GM18520 (cell line): ENCODE results near the gene ILF2.
"Not testable (repeated sequence)": the region's sequence is repeated elsewhere in the genome, so short reads cannot be mapped to it uniquely, and the experiment has no call there.

Experiments used
- ATAC-seq: cut with Tn5 transposase; IDR thresholded peaks from one replicate; pipeline ENCODE4 v1.9.1; 2021; ENCODE audit not compliant: unreplicated experiment

ILF2 gene

DNA sequence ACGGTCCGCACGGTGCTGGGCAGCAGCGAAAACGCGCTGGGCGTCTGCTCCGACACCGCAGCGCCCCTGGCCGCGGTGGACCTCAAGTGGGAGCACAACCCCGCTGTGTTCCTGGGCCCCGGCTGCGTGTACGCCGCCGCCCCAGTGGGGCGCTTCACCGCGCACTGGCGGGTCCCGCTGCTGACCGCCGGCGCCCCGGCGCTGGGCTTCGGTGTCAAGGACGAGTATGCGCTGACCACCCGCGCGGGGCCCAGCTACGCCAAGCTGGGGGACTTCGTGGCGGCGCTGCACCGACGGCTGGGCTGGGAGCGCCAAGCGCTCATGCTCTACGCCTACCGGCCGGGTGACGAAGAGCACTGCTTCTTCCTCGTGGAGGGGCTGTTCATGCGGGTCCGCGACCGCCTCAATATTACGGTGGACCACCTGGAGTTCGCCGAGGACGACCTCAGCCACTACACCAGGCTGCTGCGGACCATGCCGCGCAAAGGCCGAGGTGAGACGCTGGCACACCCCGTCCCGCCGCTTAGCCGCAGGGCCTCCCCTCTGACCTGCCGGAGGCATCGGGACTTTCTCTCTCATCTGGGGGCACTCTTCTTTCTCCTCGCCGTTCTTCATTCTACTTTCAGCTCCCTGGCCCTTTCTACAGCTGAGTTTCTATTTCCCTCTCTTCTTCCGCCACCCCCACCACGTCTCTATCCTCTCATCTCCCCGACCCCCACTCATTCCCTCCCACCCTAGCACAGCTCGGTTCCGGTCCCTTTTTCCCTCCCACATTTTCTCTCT lies 8.7 kb upstream of the ILF2 start:
- no peak for ATAC-seq

DNA sequence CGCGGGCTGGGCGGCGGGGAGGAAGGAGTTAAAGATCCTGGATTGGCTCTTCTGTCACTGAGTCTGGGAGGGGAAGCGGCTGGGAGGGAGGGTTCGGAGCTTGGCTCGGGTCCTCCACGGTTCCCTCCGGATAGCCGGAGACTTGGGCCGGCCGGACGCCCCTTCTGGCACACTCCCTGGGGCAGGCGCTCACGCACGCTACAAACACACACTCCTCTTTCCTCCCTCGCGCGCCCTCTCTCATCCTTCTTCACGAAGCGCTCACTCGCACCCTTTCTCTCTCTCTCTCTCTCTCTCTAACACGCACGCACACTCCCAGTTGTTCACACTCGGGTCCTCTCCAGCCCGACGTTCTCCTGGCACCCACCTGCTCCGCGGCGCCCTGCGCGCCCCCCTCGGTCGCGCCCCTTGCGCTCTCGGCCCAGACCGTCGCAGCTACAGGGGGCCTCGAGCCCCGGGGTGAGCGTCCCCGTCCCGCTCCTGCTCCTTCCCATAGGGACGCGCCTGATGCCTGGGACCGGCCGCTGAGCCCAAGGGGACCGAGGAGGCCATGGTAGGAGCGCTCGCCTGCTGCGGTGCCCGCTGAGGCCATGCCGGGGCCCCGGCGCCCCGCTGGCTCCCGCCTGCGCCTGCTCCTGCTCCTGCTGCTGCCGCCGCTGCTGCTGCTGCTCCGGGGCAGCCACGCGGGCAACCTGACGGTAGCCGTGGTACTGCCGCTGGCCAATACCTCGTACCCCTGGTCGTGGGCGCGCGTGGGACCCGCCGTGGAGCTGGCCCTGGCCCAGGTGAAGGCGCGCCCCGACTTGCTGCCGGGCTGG lies 7.9 kb upstream of the ILF2 start, which contains the start of gene NPR1:
TSS of gene NPR1 (plus strand) at position 170 of the 818 bp plus-strand sequence. CDS start at position 591, 421 bp downstream.
- ATAC-seq = no peak

DNA sequence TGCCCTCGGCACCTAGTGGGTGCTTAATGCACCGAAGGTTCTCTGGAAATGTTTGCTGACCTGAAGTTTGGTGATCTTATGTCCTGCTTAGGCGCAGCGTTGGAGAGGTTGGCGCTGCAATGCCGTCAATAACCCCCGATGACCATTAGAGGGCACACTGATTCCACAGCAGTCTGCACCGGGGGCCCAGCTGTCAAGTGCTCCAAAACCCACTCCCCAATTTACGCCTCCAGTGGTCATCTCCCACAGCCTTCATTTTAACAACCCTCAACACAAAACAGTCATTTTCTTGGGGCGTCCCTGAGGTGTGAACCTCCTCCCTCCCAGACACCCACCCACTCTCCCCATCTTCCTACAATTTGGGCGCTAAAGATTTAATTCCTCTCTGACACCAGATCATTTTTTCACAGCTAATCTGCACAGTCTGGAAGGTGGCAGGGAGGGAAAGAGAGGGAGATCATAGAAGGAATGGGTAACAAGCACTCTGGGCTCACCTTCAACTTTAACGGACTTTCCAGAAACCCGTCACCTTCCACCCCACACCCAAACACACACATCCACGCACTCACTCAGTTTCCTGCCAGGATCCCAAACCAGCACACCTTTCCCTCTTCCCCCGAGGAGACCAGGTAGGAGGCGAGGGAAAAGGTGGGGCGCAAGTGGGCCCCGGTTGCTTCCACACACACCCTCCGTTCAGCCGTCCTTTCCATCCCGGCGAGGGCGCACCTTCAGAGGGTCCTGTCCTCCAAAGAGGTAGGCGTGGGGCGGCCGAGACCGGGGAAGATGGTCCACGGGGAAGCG lies 7.1 kb upstream of the ILF2 start:
- ATAC-seq = no peak

DNA sequence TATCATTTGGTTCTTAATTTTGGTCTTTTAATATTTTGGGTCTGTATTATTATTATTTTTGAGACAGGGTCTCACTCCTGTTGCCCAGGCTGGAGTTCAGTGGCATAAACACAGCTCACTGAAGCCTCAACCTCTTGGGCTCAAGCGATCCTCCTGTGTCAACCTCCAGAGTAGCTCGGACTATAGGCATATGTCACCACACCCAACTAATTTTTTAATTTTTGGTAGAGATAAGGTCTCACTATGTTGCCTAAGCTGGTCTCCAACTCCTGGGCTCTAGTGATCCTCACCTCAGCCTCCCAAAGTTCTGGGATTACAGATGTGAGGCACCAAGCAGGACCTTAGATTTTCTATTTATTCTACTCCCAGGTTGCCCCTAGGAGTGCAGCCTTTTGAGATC lies 2.7 kb upstream of the ILF2 start:
- no peak for ATAC-seq

DNA sequence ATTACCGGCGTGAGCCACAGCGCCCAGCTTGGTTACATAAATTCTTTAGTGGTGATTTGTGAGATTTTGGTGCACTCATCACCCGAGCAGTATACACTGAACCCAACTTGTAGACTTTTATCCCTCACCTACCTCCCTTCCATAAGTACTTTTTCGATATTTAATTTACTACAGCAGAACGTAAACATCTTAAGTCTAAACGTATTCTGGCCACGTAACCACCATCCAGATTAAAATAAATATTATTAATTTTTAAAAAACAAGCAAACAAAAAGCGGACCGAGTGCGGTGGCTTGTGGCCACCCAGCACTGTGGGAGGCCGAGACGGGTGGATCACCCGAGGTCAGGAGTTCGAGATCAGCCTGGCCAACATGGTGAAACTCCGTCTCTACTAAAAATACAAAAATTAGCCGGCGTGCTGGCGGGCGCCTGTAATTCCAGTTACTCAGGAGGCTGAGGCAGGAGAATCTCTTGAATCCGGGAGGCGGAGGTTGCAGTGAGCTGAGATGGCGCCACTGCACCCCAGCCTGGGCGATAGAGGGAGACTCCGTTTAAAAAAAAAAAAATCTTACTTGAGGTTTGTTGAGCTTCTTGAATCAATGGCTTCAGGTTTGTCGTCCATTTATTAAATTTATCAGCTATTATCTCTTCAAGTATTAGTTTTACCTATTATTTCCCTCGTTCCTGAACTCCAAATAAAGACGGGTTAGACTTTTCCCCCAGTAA lies 998 bp upstream of the ILF2 start:
- ATAC-seq = peak; percentile 7

DNA sequence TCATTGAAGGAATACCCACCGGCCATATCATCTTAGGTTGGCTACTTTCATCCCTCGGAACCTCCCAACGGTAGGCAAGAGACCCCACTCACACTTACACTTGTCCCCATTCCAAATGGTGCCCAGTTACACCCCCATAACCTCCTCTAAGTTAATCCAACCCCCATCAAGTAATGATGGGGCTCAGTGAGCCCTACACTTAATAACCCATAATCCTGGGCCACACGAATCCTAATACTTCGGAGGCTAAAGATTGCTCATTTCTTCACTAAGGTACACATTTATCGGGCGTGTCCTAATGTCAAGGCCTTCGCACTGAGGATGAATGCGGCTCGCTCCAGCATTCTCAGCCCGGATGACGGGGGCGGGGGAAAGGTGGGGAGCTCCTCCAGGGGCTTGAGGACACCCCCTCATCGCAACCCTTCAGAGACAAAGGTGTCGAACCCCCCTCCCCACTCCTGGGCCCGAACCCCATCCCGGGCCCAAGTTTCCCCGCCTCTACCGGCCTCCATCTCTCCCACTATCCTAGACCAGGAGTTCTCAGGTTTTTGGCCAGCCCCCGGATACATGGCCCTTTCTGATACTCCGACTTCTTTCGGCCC lies 435 bp downstream of the ILF2 start:
- no peak for ATAC-seq

DNA sequence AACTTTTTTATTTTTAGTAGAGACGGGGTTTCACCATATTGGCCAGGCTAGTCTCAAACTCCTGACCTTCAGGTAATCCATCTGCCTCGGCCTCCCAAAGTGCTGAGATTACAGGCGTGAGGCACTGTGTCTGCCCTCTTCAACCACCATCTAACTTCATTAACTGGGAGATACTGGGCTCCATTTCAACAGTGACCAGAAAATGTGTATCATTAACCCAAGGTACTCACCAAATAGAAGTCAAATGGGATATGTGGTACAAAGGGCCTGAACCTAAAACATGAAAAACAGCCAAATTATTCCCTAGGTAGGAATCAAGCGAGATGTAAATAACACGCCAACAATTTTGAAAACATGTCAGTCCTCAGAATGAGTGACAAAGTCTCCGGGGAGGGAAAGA lies 1.2 kb downstream of the ILF2 start:
- no peak for ATAC-seq

DNA sequence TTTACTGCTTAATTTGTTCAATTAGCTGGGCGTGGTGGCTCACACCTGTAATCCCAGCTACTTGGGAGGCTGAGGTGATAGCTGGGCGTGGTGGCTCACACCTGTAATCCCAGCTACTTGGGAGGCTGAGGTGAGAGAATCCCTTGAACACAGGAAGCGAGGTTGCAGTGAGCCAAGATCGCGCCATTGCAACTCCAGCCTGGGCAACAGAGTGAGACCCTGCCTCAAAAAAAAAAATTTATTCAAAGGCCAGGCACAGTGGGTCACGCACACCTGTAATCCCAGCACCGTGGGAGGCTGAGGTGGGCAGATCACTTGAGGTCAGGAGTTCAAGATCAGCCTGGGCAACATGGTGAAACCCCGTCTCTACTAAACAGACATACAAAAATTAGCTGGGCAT lies 2.1 kb downstream of the ILF2 start:
- ATAC-seq = not testable (repeated sequence)

DNA sequence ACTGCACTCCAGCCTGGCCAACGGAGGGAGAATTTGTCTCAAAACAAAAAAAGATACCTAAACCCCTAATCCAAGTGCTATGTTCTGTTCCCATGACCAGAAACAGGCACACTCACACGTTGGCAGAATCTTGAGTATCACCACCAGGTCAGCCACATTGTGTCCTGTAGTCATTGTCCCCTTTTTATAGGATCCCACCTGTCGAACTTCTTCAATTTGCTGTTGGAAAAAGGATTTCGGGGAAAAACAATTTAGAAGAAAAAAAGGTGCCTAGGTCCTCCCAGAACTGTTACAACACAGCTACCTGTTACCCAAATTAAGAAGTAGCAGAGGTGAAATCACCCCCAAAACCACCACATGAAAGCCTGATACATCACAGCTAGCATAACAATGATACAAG lies 3.4 kb downstream of the ILF2 start:
- ATAC-seq = no peak

DNA sequence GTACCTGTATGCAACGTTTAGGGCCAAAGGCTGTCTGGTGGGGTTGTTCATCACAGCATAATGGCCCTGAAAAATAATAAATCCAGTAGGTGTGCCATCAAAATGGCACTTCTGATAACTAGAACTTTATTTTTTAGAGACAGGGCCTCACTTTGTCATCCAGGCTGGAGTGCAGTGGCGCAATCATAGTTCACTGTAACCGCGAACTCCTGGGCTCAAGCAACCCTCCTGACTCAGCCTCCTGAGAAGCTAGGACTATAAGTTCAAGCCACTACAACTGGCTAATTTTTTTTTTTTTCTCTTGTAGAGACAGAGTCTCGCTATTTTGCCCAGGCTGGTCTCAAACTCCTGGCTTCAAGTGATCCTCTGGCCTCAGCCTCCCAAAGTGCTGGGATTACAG lies 7.6 kb downstream of the ILF2 start:
- no peak for ATAC-seq

DNA sequence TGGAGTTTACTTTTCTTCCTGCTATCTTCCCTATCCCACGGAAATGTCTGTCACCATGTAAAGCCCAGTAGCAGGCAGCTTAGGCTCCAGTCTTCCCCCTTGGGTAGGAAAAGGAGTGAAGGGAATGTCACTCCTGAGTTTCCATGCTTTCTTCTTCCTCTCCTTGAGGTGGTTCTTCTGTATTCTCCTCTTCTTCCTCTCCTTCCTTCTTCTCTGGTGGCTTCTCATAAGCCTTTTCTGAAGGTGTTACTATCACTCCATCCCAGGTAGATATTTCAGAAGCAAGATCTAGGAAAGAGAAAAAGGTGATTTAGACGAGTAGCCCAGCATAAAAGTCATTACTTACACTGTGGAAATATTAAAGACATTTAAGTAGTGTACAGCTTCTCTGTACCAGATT lies 8.5 kb downstream of the ILF2 start:
- ATAC-seq = no peak

DNA sequence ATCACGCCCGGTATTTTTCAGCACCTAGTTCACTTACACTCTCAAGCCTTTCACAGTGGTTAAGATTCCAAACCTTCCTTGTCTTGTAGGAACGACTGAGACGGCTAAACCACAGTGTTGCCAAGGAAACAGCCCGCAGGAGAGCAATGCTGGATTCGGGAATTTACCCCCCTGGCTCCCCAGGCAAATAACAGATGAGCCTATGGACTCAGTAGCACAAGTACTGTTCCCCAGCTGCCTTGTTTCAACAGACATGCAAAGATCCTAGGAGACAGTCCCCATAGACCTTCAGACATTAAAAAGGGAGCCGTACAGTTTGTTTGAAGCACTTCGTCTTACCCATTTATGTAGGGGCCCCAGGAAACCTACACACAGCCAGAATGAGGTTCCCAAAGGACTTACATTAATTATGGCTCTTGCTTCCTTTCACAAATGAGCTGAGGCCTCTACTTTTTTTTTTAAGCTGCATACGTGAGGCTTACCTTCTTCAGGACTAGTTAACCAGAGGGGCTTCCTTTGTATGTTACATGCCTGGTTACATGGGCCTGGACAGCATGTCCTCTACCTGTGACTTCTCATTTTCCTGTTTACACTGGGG lies 9.6 kb downstream of the ILF2 start:
- ATAC-seq = no peak

DNA sequence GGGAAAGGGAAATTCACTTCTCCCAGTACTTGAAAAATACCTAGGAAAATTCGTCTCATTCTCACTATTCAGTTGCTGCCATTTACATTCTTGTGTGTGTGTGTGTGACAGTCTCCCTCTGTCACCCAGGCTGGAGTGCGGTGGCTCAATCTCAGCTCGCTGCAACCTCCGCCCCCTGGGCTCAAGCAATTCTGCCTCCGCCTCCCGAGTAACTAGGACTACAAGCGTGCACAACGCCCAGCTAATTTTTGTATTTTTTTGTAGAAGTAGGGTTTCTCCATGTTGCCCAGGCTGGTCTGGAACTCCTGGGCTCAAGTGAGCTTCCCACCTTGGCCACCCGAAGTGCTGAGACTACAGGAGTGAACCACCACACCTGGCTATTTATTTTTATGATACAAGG lies 11.1 kb downstream of the ILF2 start:
- ATAC-seq = no peak

DNA sequence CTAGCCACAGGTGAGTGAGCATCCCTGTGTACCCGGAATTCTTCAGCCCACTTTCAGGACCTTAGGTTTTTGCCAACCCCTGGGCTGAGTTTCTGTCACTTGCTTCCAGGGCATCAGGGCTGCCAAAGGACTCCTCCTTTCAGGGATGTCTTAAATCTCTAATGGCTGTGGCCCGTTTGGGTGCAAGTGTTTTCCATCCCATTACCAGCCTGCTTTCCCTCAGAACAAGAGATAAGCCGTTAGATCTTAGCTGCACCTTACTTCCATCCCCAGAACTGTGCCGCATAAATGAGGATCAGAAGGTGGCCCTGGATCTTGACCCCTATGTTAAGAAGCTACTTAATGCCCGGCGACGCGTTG lies 11.6 kb downstream of the ILF2 start:
- no peak for ATAC-seq

DNA sequence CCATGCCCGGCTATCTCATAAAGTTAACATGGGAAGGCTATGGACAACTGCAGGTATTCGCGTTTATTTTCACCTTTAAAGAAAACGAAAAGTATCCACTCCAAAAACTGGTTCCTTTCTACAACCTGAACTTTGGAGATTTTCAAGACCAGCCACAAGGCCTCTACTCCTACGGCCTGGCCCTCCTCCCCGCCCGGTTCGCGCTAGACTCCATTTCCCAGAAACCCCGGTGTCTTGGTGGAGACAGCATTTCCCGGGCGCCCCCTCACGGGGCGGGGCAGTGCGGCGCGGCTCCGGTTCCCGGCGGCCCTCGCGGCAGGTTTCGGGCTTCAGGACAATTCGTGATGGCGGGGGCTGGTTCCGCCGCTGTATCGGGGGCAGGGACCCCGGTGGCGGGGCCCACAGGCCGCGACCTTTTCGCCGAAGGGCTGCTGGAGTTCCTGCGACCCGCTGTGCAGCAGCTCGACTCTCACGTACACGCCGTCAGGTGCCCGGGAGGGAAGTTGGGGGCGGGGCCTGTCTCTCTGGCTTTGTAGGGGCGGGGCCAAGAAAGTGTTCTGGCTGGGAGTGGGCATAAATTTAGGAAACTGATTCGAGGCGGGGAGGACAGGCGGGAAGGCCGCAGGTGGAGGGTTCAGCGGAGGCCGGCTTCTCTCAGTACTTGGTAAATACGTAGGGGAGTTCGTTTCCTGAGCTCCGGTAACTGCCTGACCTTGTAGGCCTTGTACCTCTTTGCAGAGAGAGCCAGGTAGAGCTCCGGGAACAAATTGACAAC lies 12.2 kb downstream of the ILF2 start, which contains the start of gene SNAPIN:
TSS of gene SNAPIN (plus strand) at position 304 of the 775 bp plus-strand sequence. CDS start at position 345, 41 bp downstream.
- ATAC-seq = peak; percentile 75

DNA sequence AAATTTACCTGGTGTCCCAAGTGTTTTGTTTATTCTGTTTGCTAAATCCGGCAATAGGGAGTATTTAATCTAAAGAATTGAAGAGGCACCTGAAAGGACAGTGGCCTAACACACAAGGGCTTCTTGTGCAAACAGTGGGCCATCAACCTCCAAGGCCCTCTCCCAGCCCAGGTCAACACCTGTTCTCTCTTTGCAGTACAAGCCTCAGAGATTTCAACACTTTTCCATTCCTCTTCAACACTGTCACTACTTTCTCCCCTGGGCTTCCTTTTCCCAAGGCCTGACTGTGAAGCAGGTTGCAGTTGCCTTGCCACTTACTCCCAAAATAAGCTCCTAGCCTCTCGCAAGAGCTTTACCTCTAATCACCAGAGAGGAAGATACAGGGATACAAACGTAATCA lies 15.5 kb downstream of the ILF2 start:
- no peak for ATAC-seq

DNA sequence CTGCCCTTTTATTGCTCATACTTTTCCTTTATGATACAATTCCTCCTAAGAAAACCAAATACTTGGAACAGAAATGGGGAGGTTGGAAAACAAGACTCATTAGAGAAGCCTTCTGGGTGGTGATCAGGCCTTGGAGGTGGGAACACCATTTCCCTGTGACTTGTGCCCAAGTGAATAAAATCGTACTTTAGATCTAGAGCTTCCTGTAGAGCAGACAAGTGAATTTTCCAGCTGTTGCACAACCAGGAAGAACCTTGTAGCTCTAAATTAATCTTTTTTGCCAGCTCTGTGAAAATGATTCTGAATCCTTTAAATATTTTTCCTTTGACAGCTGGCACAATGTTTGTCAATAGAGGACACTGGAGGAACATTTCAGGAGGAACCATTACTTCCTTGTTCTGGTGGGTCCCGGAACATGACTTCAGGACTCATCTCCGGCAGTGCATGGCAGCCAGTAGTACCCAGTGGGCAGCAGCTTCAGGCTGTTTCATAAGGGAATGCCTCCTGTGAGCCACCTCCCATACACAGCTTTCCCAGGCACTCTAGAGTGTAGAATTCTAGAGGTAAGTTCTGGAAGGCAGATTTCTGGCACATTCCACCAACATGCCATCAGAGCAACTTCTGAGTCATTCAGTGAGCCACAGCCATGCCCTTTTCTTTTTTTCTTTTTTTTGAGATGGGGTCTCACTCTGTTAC lies 17.8 kb downstream of the ILF2 start:
- no peak for ATAC-seq

DNA sequence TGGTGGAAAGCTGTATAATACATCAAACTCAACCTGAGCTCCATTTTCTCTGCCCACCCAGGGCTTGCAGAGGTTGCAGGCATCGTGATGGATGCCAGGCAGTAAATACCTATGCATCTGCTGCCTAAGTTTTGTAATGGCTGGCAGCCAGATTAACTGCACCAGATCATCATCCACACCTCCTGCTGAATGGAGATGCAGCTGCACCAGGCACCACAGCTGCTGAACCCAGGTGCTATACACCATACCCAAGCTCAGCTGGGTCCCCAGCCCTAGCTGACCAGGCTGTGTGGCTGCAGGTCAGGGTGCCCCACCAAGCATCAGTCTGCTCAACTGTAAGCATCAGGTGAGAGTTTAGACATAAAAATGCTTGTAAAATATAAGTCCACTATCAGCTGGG lies 19.0 kb downstream of the ILF2 start:
- ATAC-seq = no peak

DNA sequence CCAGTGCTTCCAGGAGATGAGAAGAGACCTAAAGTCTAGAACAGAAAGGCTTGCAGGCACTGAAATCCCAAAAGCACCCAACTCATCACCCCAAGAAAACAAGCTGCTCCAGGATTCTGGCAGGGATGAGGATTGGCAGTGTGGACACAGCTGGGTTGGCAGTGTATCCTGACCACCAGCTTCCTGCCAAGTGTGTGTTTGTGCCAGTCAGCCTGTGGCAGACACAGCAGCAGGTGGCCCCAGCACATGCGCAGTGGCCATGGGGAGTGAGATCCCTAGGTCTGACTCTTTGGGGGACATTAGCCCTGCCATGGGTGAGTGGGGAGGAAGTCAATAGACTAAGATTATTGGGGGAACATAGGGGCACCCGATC lies 20.9 kb downstream of the ILF2 start:
- ATAC-seq = no peak
